Activated naive CD8-positive, alpha-beta T cell treated with anti-CD3 and anti-CD28 coated beads, Interleukin-2, amount 10 ng/mL, durations not matched to agents 7 days and 5 days (primary cell): Measurements from ENCODE around the gene ACAA1. TPM values are rescaled to one million over a fixed set of nuclear protein-coding genes. Genes with fewer than 3 reads are reported as not detected.

Source experiments
- ATAC-seq: fragments of 150-1000 bp; cut with Tn5 transposase; one replicate; pipeline ENCODE4 v1.10.0; 2021; ENCODE audit warnings: low read depth, moderate library complexity
- POLR2A ChIA-PET: fragments of 350-600 bp; sonication (Branson Sonifier 250); formaldehyde crosslinking; loops from one replicate; lab custom pipeline; 2021; ENCODE audit warnings: antibody characterized with exemption; lab: Charles Lee
- DNase-seq: peaks from one replicate; pipeline ENCODE4 v3.0.0; 2021
- H3K27ac Mint-ChIP-seq: one replicate; pipeline ENCODE4 v1.8.0; 2022; ENCODE audit warnings: mild to moderate bottlenecking, mixed read lengths
- H3K27me3 Mint-ChIP-seq: one replicate; pipeline ENCODE4 v1.8.0; 2022; ENCODE audit warnings: mild to moderate bottlenecking, moderate library complexity, mixed read lengths
- H3K36me3 Mint-ChIP-seq: one replicate; pipeline ENCODE4 v1.8.0; 2021; ENCODE audit warnings: mild to moderate bottlenecking, mixed read lengths
- H3K4me1 Mint-ChIP-seq: one replicate; pipeline ENCODE4 v1.8.0; 2021; ENCODE audit warnings: mixed read lengths
- H3K4me3 Mint-ChIP-seq: one replicate; pipeline ENCODE4 v1.8.0; 2022; ENCODE audit warnings: mild to moderate bottlenecking, moderate library complexity, mixed read lengths
- H3K9me3 Mint-ChIP-seq: one replicate; pipeline ENCODE4 v1.8.0; 2021; ENCODE audit warnings: mixed read lengths
- total RNA-seq, 2 experiments: library from RNA; stranded (reverse); gene quantifications; one replicate each; pipeline ENCODE4 v1.2.3, GENCODE V29; 2021

Gene ACAA1
- total RNA-seq, 2 experiments from 2014 or later = 89.0 to 93.5 TPM

- H3K9me3 Mint-ChIP-seq = no peaks in the 10 kb centered on the region
- DNase-seq (peak; percentile 6), ATAC-seq (no peak)
- H3K4me1 Mint-ChIP-seq = peaks cover 12% of the 10 kb centered on the region
- POLR2A ChIA-PET = no interaction called here
- no peaks in the 10 kb centered on the region for H3K27me3 Mint-ChIP-seq
- peaks cover 29% of the 10 kb centered on the region for H3K36me3 Mint-ChIP-seq
- H3K4me3 Mint-ChIP-seq = no peak overlapping the region
- no peak overlapping the region for H3K27ac Mint-ChIP-seq
Measured at GRCh38 chr3:38127611-38128302, 9.2 kb downstream of the ACAA1 start.

DNA sequence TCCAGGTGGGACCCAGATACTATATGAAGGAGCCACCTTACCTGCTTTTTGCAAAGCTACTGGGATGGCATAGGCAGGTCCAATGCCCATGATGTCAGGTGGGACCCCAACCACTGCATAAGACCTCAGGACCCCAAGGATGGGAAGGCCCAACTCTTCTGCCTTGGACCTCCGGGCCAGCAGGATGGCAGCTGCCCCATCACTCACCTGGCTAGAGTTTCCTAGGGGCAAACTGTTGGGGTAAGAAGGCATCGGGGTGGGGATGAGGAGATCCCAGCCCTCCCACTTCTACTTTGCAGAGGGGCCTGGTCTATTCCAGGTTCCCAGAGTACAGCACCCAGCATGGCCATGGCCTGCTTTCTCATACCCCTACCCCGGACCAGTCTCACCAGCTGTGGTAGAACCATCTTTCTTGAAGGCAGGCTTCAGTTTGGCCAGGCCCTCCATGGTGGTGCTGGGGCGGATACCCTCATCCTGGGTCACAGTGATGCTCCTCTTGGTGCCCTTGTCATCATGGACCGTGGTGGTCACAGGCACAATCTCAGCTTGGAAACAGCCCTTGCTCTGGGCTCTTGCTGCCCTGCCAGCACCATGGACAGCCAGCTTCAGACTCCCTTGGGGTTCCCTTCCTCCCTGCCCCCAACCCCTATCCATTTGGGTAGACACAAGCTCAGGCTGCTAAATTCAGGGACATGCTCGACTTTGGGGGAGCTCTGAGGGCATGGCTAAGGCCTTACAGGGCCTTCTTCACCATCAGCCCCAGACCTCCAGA, 10.6 kb downstream of the ACAA1 start:
- Mint-ChIP-seq H3K4me1 (peaks cover 7% of the 10 kb centered on the region), H3K9me3 (no peaks in the 10 kb centered on the region), H3K4me3 (no peak overlapping the region), H3K27ac (no peak overlapping the region), H3K36me3 (peaks cover 31% of the 10 kb centered on the region), H3K27me3 (no peaks in the 10 kb centered on the region)
- no peak for ATAC-seq
- POLR2A ChIA-PET = no interaction called here
- DNase-seq = no peak

DNA sequence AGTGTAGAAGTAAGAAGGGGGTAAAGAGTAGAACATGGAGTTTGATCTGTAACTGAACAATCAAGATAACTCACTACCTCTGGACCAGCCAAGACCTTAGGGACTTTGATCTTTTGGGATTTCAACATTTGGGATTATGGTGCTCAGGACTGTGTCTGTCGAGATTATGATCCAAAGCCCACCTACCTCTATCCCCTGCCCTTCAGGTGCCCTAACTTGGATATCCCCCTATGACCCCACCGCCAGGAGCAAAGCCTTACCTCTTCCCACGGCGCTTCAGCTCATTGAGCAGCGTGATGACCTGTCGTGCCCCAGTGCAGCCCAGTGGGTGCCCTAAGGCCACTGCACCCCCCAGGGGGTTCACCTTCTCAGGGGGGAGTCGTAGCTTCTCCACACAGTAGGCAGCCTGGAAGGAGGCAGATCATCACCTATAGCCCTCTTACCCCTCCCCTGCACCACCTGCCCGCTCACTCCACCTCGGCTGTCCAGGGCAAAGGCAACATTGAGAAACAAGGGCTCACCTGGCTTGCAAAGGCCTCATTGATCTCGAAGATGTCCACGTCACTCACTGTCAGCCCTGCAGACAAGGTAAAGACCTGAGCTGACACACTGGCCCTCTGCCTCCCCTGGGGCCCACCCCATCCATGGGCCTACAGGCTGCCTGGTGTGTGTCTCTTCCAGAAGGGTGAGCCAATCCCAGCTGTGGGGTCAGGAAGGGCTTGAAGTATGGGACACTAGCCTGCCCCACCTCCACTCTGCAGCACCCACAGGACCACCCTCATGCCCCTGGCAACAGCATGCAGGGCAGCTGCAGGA, 11.4 kb downstream of the ACAA1 start:
- H3K4me1 Mint-ChIP-seq = peaks cover 8% of the 10 kb centered on the region
- POLR2A ChIA-PET = interaction anchor here (1.0 kb wide), 1 partner anchor 11 kb away, joined by 4 read pairs; the partner anchor contains the start of gene ACAA1
- no peak for ATAC-seq
- H3K36me3 Mint-ChIP-seq = peaks cover 30% of the 10 kb centered on the region
- no peaks in the 10 kb centered on the region for H3K9me3 Mint-ChIP-seq
- no peak for DNase-seq
- no peak overlapping the region for H3K4me3 Mint-ChIP-seq
- no peaks in the 10 kb centered on the region for H3K27me3 Mint-ChIP-seq
- H3K27ac Mint-ChIP-seq = no peak overlapping the region

DNA sequence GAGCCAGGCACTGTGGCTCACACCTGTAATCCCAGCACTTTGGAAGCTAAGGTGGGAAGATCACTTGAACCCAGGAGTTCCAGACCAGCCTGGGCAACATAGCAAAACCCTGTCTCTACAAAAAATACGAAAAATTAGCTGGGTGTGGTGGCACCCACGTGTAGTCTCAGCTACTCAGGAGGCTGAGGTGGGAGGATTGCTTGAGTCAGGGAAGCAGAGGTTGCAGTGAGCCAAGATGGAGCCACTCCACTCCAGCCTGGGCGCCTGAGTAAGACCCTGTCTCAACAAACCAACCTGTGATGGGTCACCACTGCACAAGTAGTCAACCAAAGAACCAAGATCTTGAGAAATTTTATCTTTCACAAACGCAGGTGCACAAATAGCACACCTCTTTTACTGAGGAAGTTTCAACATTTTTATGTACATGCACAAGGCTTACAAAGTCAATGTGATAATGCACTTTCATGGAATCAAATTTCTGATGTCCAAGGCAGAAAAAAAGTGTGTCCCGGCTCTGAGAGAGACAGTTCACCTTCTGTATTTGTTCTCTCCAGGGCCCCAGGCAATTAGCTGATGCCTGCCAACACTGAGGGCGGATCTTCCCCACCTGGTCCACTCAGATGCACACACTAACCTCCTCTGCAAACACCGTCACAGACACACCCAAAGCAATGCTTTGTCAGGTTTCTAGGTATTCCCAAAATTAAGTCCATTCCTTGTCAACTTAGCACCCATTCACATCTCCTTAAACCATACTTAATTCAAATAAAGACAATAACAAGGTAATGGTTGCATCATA, 12.4 kb downstream of the ACAA1 start:
- H3K27ac Mint-ChIP-seq = peak overlapping the region; percentile 44
- DNase-seq = no peak
- POLR2A ChIA-PET = interaction anchor here (1.0 kb wide), 1 partner anchor 12 kb away, joined by 4 read pairs; the partner anchor contains the start of gene ACAA1
- H3K36me3 Mint-ChIP-seq = peaks cover 24% of the 10 kb centered on the region
- H3K4me3 Mint-ChIP-seq = no peak overlapping the region
- no peaks in the 10 kb centered on the region for H3K27me3 Mint-ChIP-seq
- no peaks in the 10 kb centered on the region for H3K9me3 Mint-ChIP-seq
- ATAC-seq = no peak
- peaks cover 8% of the 10 kb centered on the region for H3K4me1 Mint-ChIP-seq

- Mint-ChIP-seq H3K4me1 (peaks cover 9% of the 10 kb centered on the region), H3K27me3 (no peaks in the 10 kb centered on the region), H3K9me3 (no peaks in the 10 kb centered on the region), H3K27ac (no peak overlapping the region), H3K4me3 (no peak overlapping the region), H3K36me3 (peaks cover 22% of the 10 kb centered on the region)
- peak; percentile 17 for DNase-seq
- ATAC-seq = no peak
- POLR2A ChIA-PET = interaction anchor here (0.9 kb wide), 1 partner anchor 10 kb away, joined by 3 read pairs; no protein-coding TSS in a partner anchor
Measured at GRCh38 chr3:38122712-38123290, 14.1 kb downstream of the ACAA1 start.

DNA sequence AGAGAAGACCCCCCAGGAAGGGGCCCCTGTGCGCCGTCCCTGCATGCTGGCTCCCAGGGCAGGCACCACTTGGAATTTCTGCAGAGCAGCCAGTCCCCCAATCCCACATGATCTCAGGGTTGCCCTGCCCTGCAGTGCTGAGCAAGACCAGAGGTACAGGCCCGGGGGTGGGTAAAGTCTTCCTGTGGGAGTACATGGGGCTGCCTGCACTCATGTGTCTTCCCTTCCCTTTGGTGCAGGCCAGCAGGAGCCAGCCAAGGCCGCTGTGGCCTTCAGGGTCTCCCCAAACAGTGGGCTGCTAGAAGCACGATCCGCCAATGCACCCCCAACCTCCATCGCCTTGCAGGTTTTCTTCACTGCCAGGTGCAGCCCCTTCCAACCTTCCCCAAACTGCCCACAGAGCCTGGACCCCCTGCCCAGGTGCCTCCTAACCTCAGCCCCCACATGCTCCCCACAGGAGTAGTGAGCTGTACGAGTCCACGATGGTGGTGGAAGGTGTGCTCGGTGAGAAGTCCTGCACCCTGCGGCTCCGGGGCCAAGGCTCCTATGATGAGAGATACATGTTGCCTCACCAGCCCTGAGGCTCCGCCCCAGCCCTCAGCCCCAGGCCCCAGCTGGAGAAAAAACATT, 15.0 kb downstream of the ACAA1 start:
- Mint-ChIP-seq H3K27ac (no peak overlapping the region), H3K36me3 (peaks cover 18% of the 10 kb centered on the region)

DNA sequence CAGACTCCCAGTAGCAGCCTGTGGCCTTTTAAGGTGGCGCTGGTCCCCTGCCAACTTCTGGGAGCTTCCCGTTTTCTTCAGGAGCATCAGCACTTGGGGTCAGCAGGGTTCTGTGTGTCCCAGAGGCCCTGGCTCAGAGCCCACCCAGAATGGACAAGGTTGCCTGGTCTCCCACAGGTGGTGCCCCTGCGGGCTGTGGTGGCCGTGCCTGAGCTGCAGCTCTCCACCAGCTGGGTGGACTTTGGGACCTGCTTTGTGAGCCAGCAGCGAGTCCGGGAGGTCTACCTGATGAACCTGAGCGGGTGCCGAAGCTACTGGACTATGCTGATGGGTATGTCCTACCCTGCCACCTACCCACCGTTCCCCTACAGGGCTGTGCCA, 15.5 kb downstream of the ACAA1 start:
- POLR2A ChIA-PET = interaction anchor here (2.0 kb wide), 1 partner anchor 15 kb away, joined by 5 read pairs; the partner anchor contains the start of gene ACAA1
- H3K4me1 Mint-ChIP-seq = peaks cover 6% of the 10 kb centered on the region
- no peaks in the 10 kb centered on the region for H3K9me3 Mint-ChIP-seq

More for the DNA sequence above, 15.0 kb downstream of the ACAA1 start:
- DNase-seq = peak; percentile 23
- no peak overlapping the region for H3K4me3 Mint-ChIP-seq
- H3K9me3 Mint-ChIP-seq = no peaks in the 10 kb centered on the region
- POLR2A ChIA-PET = interaction anchor here (0.6 to 0.9 kb wide), 2 partner anchors 9 to 210 kb away, joined by 3 read pairs; no protein-coding TSS in a partner anchor
- ATAC-seq = no peak
- peaks cover 8% of the 10 kb centered on the region for H3K4me1 Mint-ChIP-seq
- H3K27me3 Mint-ChIP-seq = no peaks in the 10 kb centered on the region

DNA sequence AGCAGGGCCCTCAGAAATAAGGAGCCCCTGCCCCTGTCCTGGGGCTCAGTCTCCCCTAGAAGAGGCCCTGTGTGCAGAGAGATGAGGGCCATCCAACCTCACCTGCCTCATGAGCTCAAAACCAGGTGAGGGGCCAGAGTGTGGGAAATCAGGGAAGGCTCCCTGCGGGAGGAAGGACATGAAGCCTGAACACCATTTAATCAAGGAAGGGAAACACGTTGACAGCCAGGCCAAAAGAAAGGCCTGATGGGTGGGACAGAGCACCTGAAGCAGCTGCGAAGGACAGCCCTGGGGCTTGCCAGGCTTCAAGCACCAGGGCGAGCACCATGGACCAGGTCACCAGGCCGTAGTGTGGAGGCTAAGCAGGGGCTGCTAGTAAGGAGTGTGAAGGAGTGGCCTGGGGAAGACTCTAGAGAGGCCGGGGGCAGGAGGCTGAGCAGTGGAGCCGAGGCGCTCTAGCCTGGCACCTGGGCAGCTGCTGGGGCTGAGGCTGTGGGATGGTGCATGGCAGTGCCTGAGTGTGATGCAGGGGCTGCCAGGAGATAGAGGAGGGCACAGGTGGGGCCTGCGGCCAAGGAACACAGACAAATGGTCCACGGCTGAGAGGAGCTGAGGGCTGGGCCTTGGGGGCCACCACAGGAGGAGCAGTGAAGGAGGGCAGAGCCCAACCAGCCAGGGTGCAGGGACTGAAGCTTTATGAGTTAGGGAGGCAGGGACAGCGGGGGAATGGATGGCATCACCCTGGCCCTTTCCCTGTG, 16.1 kb downstream of the ACAA1 start:
- DNase-seq = no peak
- Mint-ChIP-seq H3K4me1 (peaks cover 7% of the 10 kb centered on the region), H3K4me3 (no peak overlapping the region), H3K27me3 (no peaks in the 10 kb centered on the region), H3K27ac (no peak overlapping the region), H3K36me3 (peaks cover 18% of the 10 kb centered on the region), H3K9me3 (no peaks in the 10 kb centered on the region)
- no peak for ATAC-seq
- POLR2A ChIA-PET = interaction anchor here (1.4 to 2.0 kb wide), 2 partner anchors 16 to 18 kb away, joined by 3 to 5 read pairs; partner anchors contain the start of gene ACAA1

More for the DNA sequence above, 15.5 kb downstream of the ACAA1 start:
- no peaks in the 10 kb centered on the region for H3K27me3 Mint-ChIP-seq
- H3K36me3 Mint-ChIP-seq = peaks cover 18% of the 10 kb centered on the region
- no peak overlapping the region for H3K4me3 Mint-ChIP-seq
- ATAC-seq = no peak
- H3K27ac Mint-ChIP-seq = no peak overlapping the region
- peak; percentile 21 for DNase-seq

DNA sequence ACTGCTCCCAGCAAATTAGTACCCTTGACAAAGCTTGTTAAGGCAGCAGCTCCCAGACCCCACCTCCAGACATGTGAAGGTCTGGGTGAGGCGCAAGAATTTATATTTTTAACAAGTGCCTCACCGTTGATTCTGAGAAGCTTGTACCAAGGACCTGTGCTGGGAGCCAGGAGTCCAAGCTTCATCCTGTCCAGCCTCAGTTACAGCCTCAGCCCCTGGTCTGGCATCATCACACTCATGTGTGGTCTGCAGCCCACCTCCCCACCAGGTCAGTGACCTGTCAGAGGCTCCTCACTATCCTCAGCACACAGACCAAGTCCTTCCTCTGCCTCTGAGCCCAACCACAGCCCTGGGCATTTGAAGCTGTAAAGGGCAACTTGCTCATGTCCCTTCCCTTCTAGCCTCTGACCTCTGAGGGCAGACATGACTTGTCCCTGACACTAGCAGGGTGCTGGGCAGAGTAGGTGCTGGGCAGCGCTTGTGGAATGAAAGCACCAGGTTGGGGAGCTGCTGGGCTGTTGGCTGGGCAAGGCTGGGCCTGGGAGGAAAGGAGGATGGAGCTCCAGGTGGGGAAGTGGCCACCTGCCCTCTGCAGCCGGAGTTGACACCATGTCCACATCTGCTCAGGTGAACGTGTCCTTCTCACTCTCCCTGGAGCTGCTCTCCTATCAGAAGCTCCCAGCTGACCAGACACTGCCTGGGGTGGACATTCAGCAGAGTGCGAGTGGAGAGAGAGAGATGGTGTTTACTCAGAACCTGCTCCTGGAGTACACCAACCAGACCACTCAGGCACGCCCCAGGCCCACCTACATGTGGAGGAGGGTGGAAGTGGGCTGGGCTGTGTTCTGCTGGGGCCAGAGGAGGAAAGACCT, 16.9 kb downstream of the ACAA1 start:
- no peak for ATAC-seq
- H3K27me3 Mint-ChIP-seq = no peaks in the 10 kb centered on the region
- H3K36me3 Mint-ChIP-seq = peaks cover 18% of the 10 kb centered on the region
- POLR2A ChIA-PET = interaction anchor here (0.9 to 2.0 kb wide), 3 partner anchors 17 to 227 kb away, joined by 3 to 5 read pairs (median 3); partner anchors contain the start of genes ACAA1 and XYLB
- no peak overlapping the region for H3K27ac Mint-ChIP-seq
- peaks cover 12% of the 10 kb centered on the region for H3K4me1 Mint-ChIP-seq
- H3K9me3 Mint-ChIP-seq = no peaks in the 10 kb centered on the region
- DNase-seq = peak; percentile 26
- no peak overlapping the region for H3K4me3 Mint-ChIP-seq

DNA sequence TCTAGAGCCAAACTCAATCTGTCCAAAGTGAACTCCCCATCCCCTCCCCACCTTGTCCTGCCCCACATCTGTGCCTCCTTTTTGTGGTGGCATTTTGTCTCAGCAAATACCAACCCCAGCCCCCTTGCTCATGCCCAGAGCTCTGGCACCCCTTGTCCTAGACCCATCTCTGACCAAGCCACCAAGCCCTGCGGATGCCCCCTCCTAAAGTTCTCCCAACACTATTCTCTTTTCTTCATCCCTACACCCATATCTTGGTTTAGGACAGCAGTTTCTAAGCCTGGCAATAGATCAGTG, 17.7 kb downstream of the ACAA1 start:
- POLR2A ChIA-PET = interaction anchor here (0.9 to 2.2 kb wide), 3 partner anchors 18 to 227 kb away, joined by 3 to 6 read pairs (median 3); partner anchors contain the start of genes ACAA1 and XYLB
- no peak overlapping the region for H3K27ac Mint-ChIP-seq

More for the DNA sequence above, 17.7 kb downstream of the ACAA1 start:
- Mint-ChIP-seq H3K9me3 (no peaks in the 10 kb centered on the region), H3K4me1 (peaks cover 13% of the 10 kb centered on the region), H3K4me3 (no peak overlapping the region), H3K36me3 (peaks cover 15% of the 10 kb centered on the region), H3K27me3 (no peaks in the 10 kb centered on the region)
- ATAC-seq (no peak), DNase-seq (no peak)
